ENCODE results near the gene EPPIN.

DNA sequence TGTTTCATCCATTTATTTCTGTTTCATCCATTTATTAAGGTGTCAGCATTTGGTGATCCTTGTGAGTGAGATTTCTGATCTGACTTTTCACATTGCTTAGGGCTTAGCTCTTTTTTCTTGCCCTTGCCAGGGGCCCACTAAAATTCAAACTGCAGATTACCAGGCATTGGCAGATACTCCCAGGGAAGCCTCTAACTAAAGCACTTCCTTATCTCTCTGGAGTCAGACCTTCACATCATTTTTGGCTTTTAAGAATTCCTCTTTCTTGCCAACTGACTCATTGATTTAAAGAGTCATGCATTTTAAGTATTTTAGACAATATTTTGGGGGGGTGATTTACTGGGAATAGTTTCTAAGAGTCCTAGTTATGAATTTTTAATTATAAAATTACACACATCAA lies 34.5 kb upstream of the EPPIN start:
- TF ChIP-seq, protein P1, sequence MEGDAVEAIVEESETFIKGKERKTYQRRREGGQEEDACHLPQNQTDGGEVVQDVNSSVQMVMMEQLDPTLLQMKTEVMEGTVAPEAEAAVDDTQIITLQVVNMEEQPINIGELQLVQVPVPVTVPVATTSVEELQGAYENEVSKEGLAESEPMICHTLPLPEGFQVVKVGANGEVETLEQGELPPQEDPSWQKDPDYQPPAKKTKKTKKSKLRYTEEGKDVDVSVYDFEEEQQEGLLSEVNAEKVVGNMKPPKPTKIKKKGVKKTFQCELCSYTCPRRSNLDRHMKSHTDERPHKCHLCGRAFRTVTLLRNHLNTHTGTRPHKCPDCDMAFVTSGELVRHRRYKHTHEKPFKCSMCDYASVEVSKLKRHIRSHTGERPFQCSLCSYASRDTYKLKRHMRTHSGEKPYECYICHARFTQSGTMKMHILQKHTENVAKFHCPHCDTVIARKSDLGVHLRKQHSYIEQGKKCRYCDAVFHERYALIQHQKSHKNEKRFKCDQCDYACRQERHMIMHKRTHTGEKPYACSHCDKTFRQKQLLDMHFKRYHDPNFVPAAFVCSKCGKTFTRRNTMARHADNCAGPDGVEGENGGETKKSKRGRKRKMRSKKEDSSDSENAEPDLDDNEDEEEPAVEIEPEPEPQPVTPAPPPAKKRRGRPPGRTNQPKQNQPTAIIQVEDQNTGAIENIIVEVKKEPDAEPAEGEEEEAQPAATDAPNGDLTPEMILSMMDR (IDR thresholded peaks at IDR 0.05) = no peak
- no peak for TF ChIP-seq POLR2A (IDR thresholded peaks at IDR 0.05)
